ENCODE results near the gene GPR160.

Gene GPR160

GRCh38 chr3:170089862-170090600 lies 52.2 kb downstream of the GPR160 start:
- Histone ChIP-seq H3K4me3 (ENCODE audit: extremely low read depth, insufficient read depth, low read length, poor library complexity, severe bottlenecking) (no peak overlapping the region), H3K9me3 (ENCODE audit: control insufficient read depth, low read length) (no peaks in the 10 kb centered on the region), H3K36me3 (ENCODE audit: control insufficient read depth, insufficient read depth, low read length) (peaks cover 28% of the 10 kb centered on the region), H3K27ac (ENCODE audit: low read depth, low read length, severe bottlenecking) (no peak overlapping the region), H3K4me1 (ENCODE audit: control insufficient read depth, insufficient read depth, low read length, poor library complexity, severe bottlenecking) (no peaks in the 10 kb centered on the region)
- no CpG with 5 or more reads among the region's 3 CpGs for WGBS, 2 experiments (ENCODE audit: insufficient coverage in 2 of 2)

GRCh38 chr3:170090601-170090981 lies 52.8 kb downstream of the GPR160 start:
- no peaks in the 10 kb centered on the region for H3K4me1 ChIP-seq (ENCODE audit: control insufficient read depth, insufficient read depth, low read length, poor library complexity, severe bottlenecking)
- no peak overlapping the region for H3K4me3 ChIP-seq (ENCODE audit: extremely low read depth, insufficient read depth, low read length, poor library complexity, severe bottlenecking)
- peaks cover 25% of the 10 kb centered on the region for H3K36me3 ChIP-seq (ENCODE audit: control insufficient read depth, insufficient read depth, low read length)
- no peak overlapping the region for H3K27ac ChIP-seq (ENCODE audit: low read depth, low read length, severe bottlenecking)
- no peaks in the 10 kb centered on the region for H3K9me3 ChIP-seq (ENCODE audit: control insufficient read depth, low read length)

- H3K9me3 ChIP-seq (ENCODE audit: control insufficient read depth, low read length), result no peaks in the 10 kb centered on the region
- no peak overlapping the region for H3K27ac ChIP-seq (ENCODE audit: low read depth, low read length, severe bottlenecking)
- H3K4me1 ChIP-seq (ENCODE audit: control insufficient read depth, insufficient read depth, low read length, poor library complexity, severe bottlenecking), result no peaks in the 10 kb centered on the region
- no peak overlapping the region for H3K4me3 ChIP-seq (ENCODE audit: extremely low read depth, insufficient read depth, low read length, poor library complexity, severe bottlenecking)
- H3K36me3 ChIP-seq (ENCODE audit: control insufficient read depth, insufficient read depth, low read length), result peaks cover 35% of the 10 kb centered on the region
- 91 to 100% methylated on average over 1 to 2 of the region's 3 CpGs for WGBS, 2 experiments (ENCODE audit: insufficient coverage in 2 of 2)
Observed at GRCh38 chr3:170092907-170093306, 55.1 kb downstream of the GPR160 start.

GRCh38 chr3:170095771-170096170 lies 58.0 kb downstream of the GPR160 start:
- peaks cover 55% of the 10 kb centered on the region for H3K36me3 ChIP-seq (ENCODE audit: control insufficient read depth, insufficient read depth, low read length)
- no peak overlapping the region for H3K4me3 ChIP-seq (ENCODE audit: extremely low read depth, insufficient read depth, low read length, poor library complexity, severe bottlenecking)
- WGBS, 2 experiments (ENCODE audit: insufficient coverage in 2 of 2), result 100% methylated on average over 2 of the region's 4 CpGs; no CpG with 5 or more reads in 1 of the 2 experiments
- H3K9me3 ChIP-seq (ENCODE audit: control insufficient read depth, low read length), result no peaks in the 10 kb centered on the region
- H3K27ac ChIP-seq (ENCODE audit: low read depth, low read length, severe bottlenecking), result no peak overlapping the region
- no peaks in the 10 kb centered on the region for H3K4me1 ChIP-seq (ENCODE audit: control insufficient read depth, insufficient read depth, low read length, poor library complexity, severe bottlenecking)

GRCh38 chr3:170096342-170096741 lies 58.5 kb downstream of the GPR160 start:
- Histone ChIP-seq H3K4me1 (ENCODE audit: control insufficient read depth, insufficient read depth, low read length, poor library complexity, severe bottlenecking) (no peaks in the 10 kb centered on the region), H3K36me3 (ENCODE audit: control insufficient read depth, insufficient read depth, low read length) (peaks cover 58% of the 10 kb centered on the region), H3K27ac (ENCODE audit: low read depth, low read length, severe bottlenecking) (no peak overlapping the region), H3K4me3 (ENCODE audit: extremely low read depth, insufficient read depth, low read length, poor library complexity, severe bottlenecking) (no peak overlapping the region), H3K9me3 (ENCODE audit: control insufficient read depth, low read length) (no peaks in the 10 kb centered on the region)
- WGBS, 2 experiments (ENCODE audit: insufficient coverage in 2 of 2), result 94% methylated on average over 2 of the region's 3 CpGs; no CpG with 5 or more reads in 1 of the 2 experiments

GRCh38 chr3:170098753-170099152 lies 61.0 kb downstream of the GPR160 start:
- Histone ChIP-seq H3K4me1 (ENCODE audit: control insufficient read depth, insufficient read depth, low read length, poor library complexity, severe bottlenecking) (no peaks in the 10 kb centered on the region), H3K36me3 (ENCODE audit: control insufficient read depth, insufficient read depth, low read length) (peaks cover 64% of the 10 kb centered on the region)
- no CpG with 5 or more reads among the region's 1 CpG for WGBS, 2 experiments (ENCODE audit: insufficient coverage in 2 of 2)

GRCh38 chr3:170100944-170101343 lies 63.1 kb downstream of the GPR160 start:
- no peak overlapping the region for H3K27ac ChIP-seq (ENCODE audit: low read depth, low read length, severe bottlenecking)
- WGBS, 2 experiments (ENCODE audit: insufficient coverage in 2 of 2), result 100% methylated on average over 1 of the region's 1 CpG

More at GRCh38 chr3:170098753-170099152, 61.0 kb downstream of the GPR160 start:
- Histone ChIP-seq H3K4me3 (ENCODE audit: extremely low read depth, insufficient read depth, low read length, poor library complexity, severe bottlenecking) (no peak overlapping the region), H3K9me3 (ENCODE audit: control insufficient read depth, low read length) (no peaks in the 10 kb centered on the region), H3K27ac (ENCODE audit: low read depth, low read length, severe bottlenecking) (no peak overlapping the region)

GRCh38 chr3:170102431-170102830 lies 64.6 kb downstream of the GPR160 start:
- Histone ChIP-seq H3K36me3 (ENCODE audit: control insufficient read depth, insufficient read depth, low read length) (peaks cover 54% of the 10 kb centered on the region), H3K9me3 (ENCODE audit: control insufficient read depth, low read length) (no peaks in the 10 kb centered on the region), H3K4me3 (ENCODE audit: extremely low read depth, insufficient read depth, low read length, poor library complexity, severe bottlenecking) (no peak overlapping the region), H3K27ac (ENCODE audit: low read depth, low read length, severe bottlenecking) (no peak overlapping the region), H3K4me1 (ENCODE audit: control insufficient read depth, insufficient read depth, low read length, poor library complexity, severe bottlenecking) (no peaks in the 10 kb centered on the region)
- 95% methylated on average over 7 to 8 of the region's 8 CpGs for WGBS, 2 experiments (ENCODE audit: insufficient coverage in 2 of 2)

More at GRCh38 chr3:170100944-170101343, 63.1 kb downstream of the GPR160 start:
- Histone ChIP-seq H3K4me1 (ENCODE audit: control insufficient read depth, insufficient read depth, low read length, poor library complexity, severe bottlenecking) (no peaks in the 10 kb centered on the region), H3K4me3 (ENCODE audit: extremely low read depth, insufficient read depth, low read length, poor library complexity, severe bottlenecking) (no peak overlapping the region), H3K36me3 (ENCODE audit: control insufficient read depth, insufficient read depth, low read length) (peaks cover 55% of the 10 kb centered on the region), H3K9me3 (ENCODE audit: control insufficient read depth, low read length) (no peaks in the 10 kb centered on the region)

- peaks cover 34% of the 10 kb centered on the region for H3K36me3 ChIP-seq (ENCODE audit: control insufficient read depth, insufficient read depth, low read length)
- H3K9me3 ChIP-seq (ENCODE audit: control insufficient read depth, low read length), result no peaks in the 10 kb centered on the region
- no peak overlapping the region for H3K27ac ChIP-seq (ENCODE audit: low read depth, low read length, severe bottlenecking)
- H3K4me1 ChIP-seq (ENCODE audit: control insufficient read depth, insufficient read depth, low read length, poor library complexity, severe bottlenecking), result no peaks in the 10 kb centered on the region
- H3K4me3 ChIP-seq (ENCODE audit: extremely low read depth, insufficient read depth, low read length, poor library complexity, severe bottlenecking), result no peak overlapping the region
- WGBS, 2 experiments (ENCODE audit: insufficient coverage in 2 of 2), result 100% methylated on average over 1 of the region's 1 CpG; no CpG with 5 or more reads in 1 of the 2 experiments
Observed at GRCh38 chr3:170107941-170108340, 70.1 kb downstream of the GPR160 start.

- H3K36me3 ChIP-seq (ENCODE audit: control insufficient read depth, insufficient read depth, low read length), result peaks cover 38% of the 10 kb centered on the region
- no peak overlapping the region for H3K27ac ChIP-seq (ENCODE audit: low read depth, low read length, severe bottlenecking)
- H3K9me3 ChIP-seq (ENCODE audit: control insufficient read depth, low read length), result no peaks in the 10 kb centered on the region
- no peaks in the 10 kb centered on the region for H3K4me1 ChIP-seq (ENCODE audit: control insufficient read depth, insufficient read depth, low read length, poor library complexity, severe bottlenecking)
- 94% methylated on average over 2 of the region's 3 CpGs; no CpG with 5 or more reads in 1 of the 2 experiments for WGBS, 2 experiments (ENCODE audit: insufficient coverage in 2 of 2)
- no peak overlapping the region for H3K4me3 ChIP-seq (ENCODE audit: extremely low read depth, insufficient read depth, low read length, poor library complexity, severe bottlenecking)
Observed at GRCh38 chr3:170108955-170109354, 71.2 kb downstream of the GPR160 start.

GRCh38 chr3:170109579-170110293 lies 71.9 kb downstream of the GPR160 start:
- WGBS, 2 experiments (ENCODE audit: insufficient coverage in 2 of 2), result 92 to 100% methylated on average over 2 of the region's 2 CpGs
- Histone ChIP-seq H3K36me3 (ENCODE audit: control insufficient read depth, insufficient read depth, low read length) (peaks cover 40% of the 10 kb centered on the region), H3K27ac (ENCODE audit: low read depth, low read length, severe bottlenecking) (no peak overlapping the region), H3K4me1 (ENCODE audit: control insufficient read depth, insufficient read depth, low read length, poor library complexity, severe bottlenecking) (no peaks in the 10 kb centered on the region), H3K9me3 (ENCODE audit: control insufficient read depth, low read length) (no peaks in the 10 kb centered on the region), H3K4me3 (ENCODE audit: extremely low read depth, insufficient read depth, low read length, poor library complexity, severe bottlenecking) (no peak overlapping the region)
